ENCODE data around the gene EIF3A.
"Not testable (repeated sequence)": the region's sequence is repeated elsewhere in the genome, so short reads cannot be mapped to it uniquely, and the experiment has no call there.

EIF3A gene

DNA sequence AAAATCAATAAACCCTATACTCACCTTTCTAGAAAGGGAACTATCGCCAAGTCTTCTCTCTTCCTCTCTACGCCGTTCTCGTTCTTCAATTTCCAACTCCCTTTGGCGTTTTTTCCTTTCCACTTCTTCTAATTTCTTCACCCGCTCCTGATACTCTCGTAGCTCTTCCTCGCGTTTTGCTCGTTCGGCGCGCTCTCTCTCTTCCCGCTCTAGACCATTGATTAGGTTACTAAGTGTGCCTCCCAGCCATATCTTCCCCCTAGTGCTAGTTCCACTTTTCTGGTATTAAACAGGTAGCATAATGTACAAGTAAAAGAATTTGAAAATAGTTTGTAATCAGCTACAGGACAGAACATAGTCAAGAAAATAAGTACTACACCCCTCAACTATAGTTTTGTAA is 30.8 kb downstream of the EIF3A start:
- no peak for DNase-seq

DNA sequence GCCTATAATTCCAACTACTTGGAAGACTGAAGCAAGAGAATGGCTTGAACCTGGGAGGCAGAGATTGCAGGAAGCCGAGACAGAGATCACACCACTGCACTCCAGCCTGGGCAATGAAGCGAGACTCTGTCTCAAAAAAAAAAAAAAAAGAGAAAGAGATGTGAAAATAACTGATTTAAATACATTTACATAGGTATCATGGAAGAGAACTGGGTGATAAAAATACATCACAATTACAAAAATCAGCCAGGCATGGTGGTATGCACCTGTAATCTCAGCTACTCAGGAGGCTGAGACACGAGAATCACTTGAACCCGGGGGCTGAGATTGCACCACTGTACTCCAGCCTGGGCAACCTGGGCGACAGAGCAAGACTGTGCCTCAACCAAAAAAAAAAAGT is 31.3 kb downstream of the EIF3A start:
- DNase-seq: no peak

DNA sequence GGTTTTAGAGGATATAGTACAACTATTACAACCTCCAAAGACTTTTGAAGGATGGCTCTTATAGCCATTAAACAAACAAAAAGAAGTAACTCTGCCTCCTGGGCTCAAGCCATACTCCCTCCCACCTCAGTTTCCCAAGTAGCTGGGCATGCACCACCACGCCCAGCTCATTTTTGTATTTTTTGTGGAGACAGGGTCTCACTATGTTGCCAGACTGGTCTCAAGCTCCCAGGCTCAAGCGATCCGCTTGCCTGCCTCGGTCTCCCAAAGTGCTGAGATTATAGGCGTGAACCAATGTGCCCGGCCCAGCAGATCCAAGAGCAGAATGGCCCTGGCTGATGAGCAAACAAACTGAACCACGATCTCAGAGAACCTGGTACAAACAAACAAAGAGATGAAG is 35.1 kb downstream of the EIF3A start:
- no peak for DNase-seq

DNA sequence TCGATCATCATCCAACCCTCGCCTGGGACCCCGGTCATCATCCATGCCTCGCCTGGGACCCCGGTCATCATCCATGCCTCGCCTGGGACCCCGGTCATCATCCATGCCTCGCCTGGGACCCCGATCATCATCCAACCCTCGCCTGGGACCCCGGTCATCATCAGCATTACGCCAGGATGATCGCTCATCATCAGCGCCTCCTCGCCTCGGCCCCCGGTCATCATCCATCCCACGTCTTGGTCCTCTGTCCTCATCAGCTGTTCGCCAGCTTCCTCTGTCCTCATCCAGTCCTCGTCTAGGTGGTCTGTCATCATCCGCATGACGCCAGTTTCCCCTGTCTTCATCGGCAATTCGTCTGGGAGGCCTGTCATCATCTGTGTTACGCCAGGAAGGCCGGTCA is 38.4 kb downstream of the EIF3A start:
- no peak for DNase-seq

DNA sequence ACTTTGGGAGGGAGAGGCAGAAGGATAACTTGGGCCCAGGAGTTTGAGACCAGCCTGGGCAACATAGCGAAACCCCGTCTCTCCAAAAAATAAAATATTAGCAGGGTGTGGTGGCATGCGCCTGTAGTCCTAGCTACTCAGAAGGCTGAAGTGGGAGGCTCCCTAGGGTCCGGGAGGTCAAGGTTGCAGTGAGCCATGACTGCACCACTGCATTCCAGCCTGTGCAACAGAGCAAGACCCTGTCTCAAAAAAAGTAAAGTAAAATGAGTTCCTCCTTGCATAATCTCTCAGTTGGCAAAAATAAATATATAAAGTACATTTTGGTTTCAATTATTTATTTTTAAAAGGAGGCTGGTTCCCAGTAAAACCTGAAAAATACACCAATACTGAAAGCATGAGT is 39.3 kb downstream of the EIF3A start:
- DNase-seq: no peak

DNA sequence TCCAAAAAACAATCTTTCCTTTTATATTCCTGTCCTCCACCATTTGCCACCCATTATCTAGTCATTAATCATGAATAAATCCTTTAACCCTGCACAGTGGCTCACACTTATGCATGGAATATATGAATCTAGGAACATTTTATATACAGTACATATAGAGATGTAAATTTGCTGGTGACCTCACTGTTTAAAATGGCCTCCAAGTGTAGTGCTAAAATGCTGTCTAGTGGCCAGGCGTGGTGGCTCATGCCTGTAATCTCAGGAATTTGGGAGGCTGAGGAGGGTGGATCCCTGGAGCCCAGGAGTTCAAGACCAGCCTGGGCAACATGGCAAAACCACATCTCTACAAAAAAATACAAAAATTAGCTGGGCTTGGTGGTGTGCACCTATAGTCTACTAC is 41.5 kb downstream of the EIF3A start:
- no peak for DNase-seq

DNA sequence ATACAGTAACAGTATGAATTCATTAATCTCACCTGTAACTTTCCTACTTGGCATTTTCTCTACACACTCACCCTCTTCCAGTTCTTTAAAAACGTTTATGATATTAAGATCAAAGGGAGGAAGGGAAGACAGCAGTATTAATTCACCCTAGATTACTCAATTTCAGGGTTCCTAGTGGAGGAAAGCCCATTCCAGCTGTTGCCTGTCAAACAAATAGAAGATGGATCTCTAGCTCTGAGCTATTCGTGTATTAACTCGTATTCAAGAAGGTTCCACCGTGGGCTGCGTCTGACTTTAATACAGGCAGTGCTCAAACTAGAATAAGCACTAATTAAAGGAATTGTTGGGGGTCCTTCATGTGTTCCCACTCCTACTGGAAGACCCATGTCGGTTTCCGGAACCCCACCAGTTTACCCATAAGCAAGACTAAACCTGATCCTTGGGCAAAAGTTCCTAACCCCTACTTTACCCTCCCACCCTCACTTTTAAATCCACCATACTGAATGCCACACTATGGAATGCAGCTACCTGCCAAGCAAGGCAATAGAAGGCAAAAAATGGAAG is 49.0 kb downstream of the EIF3A start:
- no peak for DNase-seq

DNA sequence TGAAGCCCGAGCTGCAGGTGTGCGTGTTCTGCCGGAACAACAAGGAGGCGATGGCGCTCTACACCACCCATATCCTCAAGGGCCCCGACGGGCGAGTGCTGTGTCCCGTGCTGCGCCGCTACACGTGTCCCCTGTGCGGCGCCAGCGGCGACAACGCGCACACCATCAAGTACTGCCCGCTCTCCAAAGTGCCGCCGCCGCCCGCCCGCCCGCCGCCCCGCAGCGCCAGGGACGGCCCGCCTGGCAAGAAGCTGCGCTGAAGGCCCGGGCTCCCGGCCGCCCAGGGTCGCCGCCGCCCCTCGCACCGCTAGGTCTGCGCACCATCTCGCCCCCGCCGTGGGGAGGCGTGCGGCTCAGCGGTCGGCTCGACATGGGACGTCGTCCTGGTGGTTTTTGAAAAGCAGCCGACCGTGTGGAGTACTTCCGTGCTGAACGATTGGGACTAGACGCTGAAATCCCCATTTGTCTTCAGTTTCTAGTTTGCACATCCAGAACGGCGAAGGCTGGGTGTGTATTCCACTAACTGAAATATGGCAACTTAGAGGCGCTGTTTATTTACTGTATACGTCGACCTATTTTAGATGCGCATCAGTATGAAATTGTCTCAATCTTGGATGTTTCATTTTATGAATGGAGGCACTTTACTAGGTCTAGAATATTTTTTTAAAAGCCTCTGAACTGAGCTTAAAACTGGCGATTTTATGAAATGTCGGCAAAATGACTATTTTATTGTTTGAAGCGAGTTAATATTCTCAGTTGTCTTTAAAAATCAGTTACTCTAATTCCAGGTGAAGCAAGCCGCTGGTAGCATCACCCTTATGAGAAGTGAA is 50.0 kb downstream of the EIF3A start:
- DNase-seq: peak; percentile 3

DNA sequence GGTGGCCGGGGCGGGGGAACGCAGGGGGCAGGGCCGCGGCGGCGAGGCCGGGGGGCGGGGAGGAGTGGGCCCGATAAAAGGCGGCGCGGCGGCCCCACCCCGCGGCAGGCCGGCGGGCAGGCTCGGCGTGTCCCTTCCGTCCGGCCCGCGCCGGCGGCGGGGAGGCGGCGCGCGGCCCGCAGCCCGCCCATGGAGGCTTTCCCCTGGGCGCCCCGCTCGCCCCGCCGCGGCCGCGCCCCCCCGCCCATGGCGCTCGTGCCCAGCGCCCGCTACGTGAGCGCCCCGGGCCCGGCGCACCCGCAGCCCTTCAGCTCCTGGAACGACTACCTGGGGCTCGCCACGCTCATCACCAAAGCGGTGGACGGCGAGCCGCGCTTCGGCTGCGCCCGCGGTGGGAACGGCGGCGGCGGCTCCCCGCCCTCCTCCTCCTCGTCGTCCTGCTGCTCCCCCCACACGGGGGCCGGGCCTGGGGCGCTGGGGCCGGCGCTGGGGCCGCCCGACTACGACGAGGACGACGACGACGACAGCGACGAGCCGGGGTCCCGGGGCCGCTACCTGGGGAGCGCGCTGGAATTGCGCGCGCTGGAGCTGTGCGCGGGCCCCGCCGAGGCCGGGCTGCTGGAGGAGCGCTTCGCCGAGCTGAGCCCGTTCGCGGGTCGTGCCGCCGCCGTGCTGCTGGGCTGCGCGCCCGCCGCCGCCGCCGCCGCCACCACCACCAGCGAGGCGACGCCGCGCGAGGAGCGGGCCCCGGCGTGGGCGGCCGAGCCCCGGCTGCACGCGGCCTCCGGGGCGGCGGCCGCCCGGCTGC is 50.8 kb downstream of the EIF3A start, which contains the start of gene NANOS1:
NANOS1 (plus strand) TSS at position 102 of the 808 bp plus-strand sequence; CDS start at position 190, 88 bp downstream.
- DNase-seq: peak; percentile 19

DNA sequence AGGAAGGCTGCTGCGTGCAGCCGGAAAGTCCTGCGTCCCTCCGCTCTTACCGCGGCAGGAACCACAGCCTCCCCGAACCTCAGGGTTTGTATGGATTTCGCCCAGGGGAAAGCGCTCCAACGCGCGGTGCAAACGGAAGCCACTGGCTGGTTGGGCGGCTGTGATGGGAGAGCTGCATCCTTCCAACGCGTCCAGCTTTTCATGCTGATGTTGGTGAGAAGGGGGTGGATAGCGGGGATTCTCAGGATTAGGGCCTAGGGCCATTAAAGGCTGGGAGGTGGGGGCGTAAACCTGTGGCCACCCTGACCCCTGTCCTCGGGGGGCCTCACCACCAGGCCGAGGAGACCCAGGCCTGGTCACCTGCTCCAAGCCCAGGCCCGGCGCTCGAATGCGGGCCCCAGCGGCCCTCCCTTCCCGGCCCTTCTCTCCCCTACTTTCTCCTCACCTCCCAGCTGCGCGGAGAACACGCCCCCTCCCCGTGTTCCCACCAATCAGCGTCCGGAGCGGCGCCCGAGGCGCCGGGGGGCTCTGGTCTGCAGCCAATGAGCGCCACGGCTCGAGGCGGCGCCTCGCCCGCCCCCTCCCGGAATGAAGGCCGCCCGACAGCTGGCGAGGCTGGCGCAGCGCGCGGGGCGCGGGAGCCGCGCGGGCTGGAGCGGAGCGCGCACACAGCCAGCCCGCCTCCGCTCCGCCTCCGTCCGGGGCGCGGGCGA is 51.6 kb downstream of the EIF3A start:
- peak; percentile 19 for DNase-seq

DNA sequence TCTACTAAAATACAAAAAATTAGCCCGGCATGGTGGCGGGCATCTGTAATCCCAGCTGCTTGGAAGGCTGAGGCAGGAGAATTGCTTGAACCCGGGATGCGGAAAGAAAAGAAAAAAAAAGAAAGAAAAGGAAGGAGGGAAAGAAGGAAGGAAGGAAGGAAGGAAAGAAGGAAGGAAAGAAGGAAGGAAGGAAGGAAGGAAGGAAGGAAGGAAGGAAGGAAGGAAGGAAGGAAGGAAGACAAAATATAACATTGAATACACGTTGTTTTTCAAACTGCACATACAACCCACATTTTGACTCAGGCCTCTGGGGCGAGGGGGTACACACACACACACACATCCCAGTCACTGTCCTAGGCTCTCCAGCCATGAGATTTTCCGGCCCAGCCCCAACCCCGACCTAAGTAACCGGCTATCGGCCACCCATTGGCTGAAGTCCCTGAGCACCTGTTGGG is 52.1 kb downstream of the EIF3A start:
- not testable (repeated sequence) for DNase-seq

DNA sequence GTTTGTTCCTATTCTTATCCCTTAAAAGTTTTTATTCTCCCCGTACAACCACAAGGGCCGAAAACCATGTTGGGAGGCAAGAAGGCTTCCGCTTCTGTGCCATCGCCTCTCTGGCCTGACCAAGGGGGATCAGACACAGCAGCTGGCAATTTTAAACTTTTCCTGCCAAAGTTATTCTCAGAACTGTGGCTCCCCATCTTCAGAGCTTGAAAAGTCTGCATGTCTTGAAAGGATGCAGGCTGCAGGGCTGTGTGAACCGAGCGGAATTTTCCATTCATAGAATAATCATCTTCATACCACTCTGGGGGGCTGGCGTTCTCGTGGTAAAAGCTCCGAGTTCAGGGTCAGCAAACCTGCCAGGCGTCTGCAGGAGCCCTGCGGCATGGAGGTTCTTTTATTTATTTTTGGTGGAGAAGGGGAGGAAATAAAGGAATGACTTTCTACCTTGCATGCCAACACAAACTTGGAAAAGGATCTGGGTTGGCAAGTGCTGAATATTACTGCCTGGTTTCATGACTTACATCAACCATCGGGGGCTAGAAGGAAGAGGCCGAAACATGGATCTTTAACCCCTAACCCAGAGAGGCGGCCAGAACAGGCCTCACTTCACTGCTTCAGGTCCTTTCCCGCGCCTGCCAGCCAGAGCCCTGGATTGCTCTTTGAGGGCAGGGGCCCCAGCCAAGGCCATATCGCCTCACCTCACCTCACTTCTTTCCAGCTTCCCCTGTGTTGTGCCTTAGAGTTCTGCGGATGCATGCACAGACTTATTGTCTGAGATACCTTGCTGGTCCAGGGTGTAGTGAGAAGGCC is 54.1 kb downstream of the EIF3A start:
- no peak for DNase-seq

DNA sequence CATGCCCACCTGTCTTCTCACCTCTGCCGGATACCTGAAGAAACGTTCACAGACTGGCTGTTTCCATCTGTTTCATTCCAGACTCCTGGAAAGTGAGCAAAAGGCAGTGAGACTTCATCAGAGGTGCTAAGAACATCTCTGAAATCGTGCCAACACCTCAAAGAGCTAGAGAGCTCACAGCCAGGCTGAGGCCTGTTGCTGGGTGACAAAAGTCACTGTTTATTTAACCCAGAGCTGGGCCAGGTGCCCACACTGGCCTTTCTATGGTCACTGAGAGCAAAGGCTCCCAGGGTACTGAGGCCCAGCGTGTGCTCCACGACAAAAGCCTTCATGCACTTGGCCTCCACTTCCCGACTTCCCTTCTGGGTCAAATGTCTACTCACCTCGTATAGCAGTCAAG is 54.8 kb downstream of the EIF3A start:
- no peak for DNase-seq

DNA sequence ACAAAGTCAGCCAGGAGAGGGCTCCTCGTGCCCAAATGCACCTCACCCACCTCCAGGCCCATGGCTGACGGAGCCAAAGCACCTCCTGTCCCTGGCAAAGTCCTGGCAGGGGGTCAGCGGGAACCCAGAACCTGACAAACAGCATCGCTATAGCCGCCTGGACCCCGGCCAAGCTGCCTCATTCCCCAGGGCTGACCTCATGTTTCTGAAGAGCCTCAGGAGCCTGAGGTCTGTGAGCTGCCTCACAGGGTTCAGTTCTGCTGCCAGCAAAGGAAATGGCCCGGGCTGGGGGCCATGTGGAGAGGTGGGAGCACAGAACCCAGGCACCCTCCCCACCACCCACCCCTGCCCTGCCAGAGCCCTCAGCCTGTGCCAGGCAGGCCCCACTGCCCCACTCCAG is 55.3 kb downstream of the EIF3A start:
- no peak for DNase-seq

DNA sequence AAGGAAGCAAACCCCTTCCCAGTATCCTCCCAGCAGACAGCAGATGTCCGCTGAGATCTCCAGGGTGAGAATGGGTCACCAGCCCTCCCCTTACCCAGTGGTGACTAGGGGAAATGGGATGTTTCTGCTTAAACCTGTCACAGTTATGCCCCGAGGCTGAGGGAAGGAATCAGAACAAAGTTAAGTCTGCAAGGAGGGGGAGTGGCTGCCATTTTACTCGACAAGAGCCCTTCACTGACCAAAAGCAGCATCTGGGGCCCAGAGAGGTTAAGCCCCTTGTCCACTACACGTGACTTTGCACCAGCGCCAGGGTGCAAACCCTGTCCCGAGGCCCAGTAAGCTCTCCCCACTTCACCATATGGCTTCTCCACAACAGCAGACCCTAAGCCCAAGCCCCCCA is 55.7 kb downstream of the EIF3A start:
- DNase-seq: no peak

DNA sequence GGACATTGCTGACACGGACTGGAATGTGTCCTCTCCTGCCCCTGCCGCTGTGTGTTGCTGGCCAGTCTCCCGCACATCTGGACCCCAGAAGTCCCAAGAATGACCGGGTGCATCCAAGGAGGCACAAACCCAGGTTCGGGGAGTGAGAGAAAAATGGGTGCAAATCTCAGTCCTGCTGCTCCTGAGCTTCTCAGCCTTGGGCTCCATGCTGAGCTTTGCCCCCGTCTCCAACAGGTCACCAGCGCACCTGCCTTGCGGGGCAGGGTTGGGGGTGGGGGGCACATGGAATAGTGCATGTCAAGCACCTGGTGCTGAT is 57.1 kb downstream of the EIF3A start:
- DNase-seq: no peak

DNA sequence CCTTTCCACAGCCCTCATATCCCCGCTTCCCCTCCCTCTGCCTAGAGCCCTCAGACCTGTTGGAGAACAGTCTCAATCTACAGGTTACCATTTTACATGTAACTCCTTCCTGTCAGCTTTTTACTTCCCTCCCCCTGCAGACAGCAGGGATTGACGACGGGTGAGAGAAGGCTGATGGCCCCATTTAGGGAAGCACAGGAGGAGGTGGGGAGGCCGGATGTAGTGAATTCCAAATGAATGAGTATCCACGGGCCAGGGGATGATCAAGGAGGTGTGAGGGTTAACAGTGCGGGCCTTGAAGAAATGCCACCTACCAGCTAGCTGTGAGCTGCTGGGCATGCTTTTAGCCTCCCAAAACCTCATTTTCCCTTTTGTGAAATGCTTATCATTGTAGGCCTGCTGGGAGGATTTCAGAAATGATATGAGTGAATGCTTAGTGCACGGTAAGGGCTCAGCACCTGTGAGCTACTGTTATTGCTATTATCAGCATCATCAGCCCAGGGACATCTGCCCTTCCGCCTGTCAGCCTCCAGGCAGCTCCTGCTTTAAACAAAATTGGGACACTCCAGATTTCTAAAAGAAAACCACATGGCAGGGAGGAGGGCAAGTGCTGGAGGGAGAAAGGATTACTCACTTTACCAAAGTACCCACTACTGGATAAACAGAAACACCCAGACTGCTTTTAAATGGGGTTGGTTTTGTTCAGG is 57.6 kb downstream of the EIF3A start:
- DNase-seq: no peak

DNA sequence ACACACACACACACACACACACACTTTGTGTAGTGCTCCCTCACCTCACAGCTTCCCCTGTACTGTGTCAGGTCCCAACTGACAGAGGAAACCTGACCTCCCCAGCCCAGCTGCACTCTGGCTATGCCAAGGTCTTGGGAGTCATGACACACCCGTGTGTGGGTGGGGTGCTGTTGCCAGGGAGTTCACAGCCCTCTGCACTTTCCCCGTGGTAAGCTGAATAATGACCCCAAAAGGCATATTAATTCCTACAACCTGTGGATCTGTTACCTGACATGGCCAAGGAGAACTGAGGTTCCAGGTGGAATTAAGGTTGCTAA is 60.0 kb downstream of the EIF3A start:
- no peak for DNase-seq

DNA sequence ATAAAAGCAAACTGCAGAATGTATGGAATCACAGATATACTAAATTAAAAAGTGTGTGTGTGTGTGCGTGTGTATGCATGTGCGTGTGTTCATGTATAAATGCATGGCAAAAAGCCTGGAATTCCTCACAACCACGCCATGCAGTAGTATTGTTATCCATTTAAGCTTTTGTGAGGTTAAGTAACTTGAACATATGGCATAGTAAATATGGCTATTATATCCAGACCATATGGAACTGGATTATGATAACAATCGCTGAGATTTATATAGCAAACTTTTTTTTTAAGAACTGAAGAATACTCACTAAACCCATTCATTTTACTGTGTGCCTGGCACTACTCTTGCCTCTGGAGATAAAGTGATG is 73.4 kb downstream of the EIF3A start:
- DNase-seq: peak; percentile 11

DNA sequence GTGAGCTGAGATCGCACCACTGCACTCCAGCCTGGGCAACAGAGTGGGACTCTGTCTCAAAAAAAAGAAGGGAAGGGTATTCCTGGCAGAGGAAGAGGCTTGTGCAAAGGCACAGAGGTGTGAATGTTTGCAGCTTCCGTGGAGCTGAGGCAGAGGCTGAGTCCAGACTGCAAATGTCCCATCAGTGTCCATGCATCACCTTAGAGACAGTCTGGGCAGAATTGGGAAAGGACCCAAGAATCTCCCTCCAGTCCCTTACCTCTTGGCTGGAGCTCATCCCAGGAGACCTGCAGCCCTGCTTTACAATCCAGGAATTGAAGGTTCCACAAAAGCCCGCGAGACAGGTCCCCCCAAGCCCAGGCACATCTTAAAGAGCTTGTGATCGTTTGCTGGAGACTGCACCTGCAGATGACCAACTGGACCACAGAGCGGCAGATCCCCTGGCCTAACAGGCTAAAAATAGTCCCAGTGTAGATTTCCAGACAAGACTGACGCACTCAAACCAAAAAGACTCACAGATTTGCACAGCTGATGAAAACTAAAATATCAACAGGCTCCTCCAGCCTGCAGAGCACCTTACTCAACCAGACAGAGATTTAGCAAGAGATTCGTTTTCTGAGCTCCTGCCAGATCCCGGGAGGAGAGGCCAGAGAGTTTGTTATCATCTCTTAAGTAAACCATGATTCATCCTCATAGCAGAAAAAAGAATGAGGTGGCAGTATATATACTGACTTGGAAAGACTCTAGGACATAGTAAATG is 74.0 kb downstream of the EIF3A start:
- no peak for DNase-seq

DNA sequence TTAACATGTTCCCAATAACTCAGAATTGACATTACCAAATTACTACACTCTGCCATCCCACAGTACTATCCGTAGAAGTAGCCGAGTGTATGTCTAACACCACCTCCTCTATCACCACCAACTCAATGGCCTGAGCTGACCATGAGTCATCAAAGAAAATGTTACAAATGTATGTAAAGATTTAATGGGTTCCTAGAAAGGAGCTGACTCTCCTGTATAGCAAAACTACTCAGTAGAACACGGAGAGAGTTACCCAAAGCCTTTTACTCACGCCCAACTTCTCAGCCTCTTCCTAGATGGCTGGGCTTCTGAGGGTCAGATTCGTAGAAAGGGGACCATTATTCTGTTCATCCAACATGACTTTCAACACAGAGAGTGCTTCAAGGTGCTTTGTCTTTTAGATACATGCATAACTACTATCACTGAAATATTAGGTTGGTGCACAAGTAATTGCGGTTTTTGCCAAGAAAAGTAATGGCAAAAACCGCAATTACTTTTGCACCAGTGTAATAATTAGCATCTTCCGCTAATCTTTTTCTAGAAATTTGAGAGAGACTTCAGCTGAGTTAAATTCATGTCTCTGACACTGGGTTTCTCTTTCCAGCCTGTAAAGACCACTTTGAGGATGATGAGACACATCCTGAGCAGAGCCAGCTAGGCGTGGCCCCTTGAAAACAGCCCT is 75.1 kb downstream of the EIF3A start:
- no peak for DNase-seq
